Activated CD8-positive, alpha-beta memory T cell treated with anti-CD3 and anti-CD28 coated beads for 24 hours (primary cell): ENCODE results near the gene USP48.
A peak's percentile ranks its signal among the peaks of the same experiment; 100 is the strongest.
"Not testable (repeated sequence)": the region's sequence is repeated elsewhere in the genome, so short reads cannot be mapped to it uniquely, and the experiment has no call there.

Source experiments
- DNase-seq: peaks from one replicate; pipeline ENCODE4 v3.0.0-alpha.2; 2020

The USP48 gene

GRCh38 chr1:21782868-21783678 lies at the start of gene USP48:
TSS of gene USP48 (minus strand) at chr1:21783149. CDS start at chr1:21782957, 192 bp downstream.
- peak; percentile 98 for DNase-seq

GRCh38 chr1:21831454-21831970 lies 48.6 kb upstream of the USP48 start:
- DNase-seq = no peak

- DNase-seq = no peak
These were observed 48.0 kb upstream of the USP48 start for GRCh38 chr1:21830792-21831453.

- no peak for DNase-seq
These were observed 46.3 kb upstream of the USP48 start for GRCh38 chr1:21829294-21829693.

GRCh38 chr1:21828506-21829210 lies 45.7 kb upstream of the USP48 start:
- no peak for DNase-seq

- DNase-seq = no peak
These were observed 45.1 kb upstream of the USP48 start for GRCh38 chr1:21828075-21828474.

- no peak for DNase-seq
These were observed 44.3 kb upstream of the USP48 start for GRCh38 chr1:21827141-21827679.

GRCh38 chr1:21826694-21827093 lies 43.7 kb upstream of the USP48 start:
- not testable (repeated sequence) for DNase-seq

GRCh38 chr1:21825393-21825792 lies 42.4 kb upstream of the USP48 start:
- DNase-seq = no peak

- no peak for DNase-seq
These were observed 42.0 kb upstream of the USP48 start for GRCh38 chr1:21824926-21825325.

GRCh38 chr1:21823980-21824702 lies 41.2 kb upstream of the USP48 start:
- no peak for DNase-seq

- no peak for DNase-seq
These were observed 40.4 kb upstream of the USP48 start for GRCh38 chr1:21823206-21823979.

GRCh38 chr1:21822349-21822748 lies 39.4 kb upstream of the USP48 start:
- no peak for DNase-seq

GRCh38 chr1:21821385-21822019 lies 38.6 kb upstream of the USP48 start:
- no peak for DNase-seq

GRCh38 chr1:21820597-21821232 lies 37.8 kb upstream of the USP48 start:
- DNase-seq = no peak

- peak; percentile 61 for DNase-seq
These were observed 35.7 kb upstream of the USP48 start for GRCh38 chr1:21818656-21819055.

GRCh38 chr1:21816602-21817302 lies 33.8 kb upstream of the USP48 start:
- DNase-seq = no peak

GRCh38 chr1:21815724-21816321 lies 32.9 kb upstream of the USP48 start:
- no peak for DNase-seq

GRCh38 chr1:21814981-21815582 lies 32.1 kb upstream of the USP48 start:
- DNase-seq = no peak
